GM18507 (cell line): ENCODE results near the gene MGAT3.

Source experiments
- DNase-seq: peaks from one replicate; pipeline ENCODE4 v3.0.0; 2011; ENCODE audit warnings: low read depth; ENCODE audit not compliant: insufficient read length; ENCODE audit errors: extremely low spot score
- FAIRE-seq: peaks from 2 replicates; lab custom pipeline; 2011; peaks lifted over from hg19 to GRCh38; lab: Jason Lieb, UNC

The MGAT3 gene

DNA sequence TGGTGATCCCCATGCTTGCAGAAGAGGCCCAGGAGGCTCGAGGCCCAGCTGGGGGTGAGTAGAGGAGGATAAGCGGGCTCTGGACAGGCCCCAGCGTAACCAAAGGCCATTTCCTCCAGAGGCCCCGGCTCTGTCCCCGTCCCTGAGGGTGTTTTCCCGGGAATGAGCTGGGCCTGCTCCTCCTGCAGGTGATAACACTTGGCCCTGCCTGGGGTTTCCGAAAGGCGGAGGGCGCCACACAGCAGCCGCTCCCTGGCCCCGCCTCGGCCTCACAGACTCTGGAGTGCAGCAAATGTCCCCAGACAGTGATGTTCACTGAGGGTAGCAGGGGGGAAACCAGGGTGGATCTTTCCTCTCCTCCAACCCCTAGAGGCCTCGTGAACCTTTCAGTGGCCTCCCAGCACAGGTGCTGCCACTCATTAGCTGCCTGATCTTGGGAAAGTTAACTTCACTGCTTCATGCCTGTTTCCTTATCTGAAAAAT, 10.5 kb upstream of the MGAT3 start:
- FAIRE-seq: no peak
- no peak for DNase-seq

DNA sequence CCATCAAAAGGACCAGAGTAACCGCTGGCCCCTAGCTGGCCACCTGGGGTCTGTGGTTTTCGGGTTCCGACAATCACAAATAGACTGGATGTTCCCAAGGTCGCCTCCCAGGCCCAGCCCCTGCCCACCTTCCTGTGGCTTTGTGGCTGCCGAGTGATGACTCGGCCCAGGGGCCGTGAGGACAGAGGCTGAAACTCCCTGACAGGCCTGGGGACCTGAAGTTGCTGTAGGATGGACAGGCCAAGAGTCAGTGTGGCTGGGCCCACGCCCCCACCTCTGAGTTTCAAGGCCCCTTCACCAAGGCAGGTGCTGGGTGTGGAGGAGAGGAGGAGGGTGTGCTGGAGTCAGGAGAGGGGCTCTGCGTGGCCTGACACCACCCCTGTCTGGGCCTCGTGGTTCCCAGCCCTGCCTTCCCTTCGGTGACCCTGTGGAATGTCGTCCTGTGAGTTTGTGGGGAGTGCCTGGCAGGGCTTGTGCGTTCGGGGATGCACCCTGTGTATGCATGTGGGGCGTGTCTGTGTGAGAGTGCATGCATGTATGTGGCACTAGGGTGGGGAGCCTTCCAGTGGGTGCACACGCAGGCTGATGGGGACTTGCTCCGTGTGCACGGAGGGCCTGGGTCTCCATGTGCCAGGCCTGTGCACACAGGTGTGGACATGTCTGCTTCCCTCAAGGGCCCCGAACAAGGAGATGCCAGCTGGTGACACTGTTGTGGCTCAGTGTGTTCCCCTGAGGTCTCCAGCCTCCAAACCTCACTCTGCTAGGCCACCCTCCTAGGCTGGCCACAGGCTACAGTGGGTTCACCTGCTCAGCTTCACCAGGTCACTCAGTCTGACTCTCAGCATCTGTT, 8.4 kb upstream of the MGAT3 start:
- FAIRE-seq (peak; percentile 63), DNase-seq (no peak)

DNA sequence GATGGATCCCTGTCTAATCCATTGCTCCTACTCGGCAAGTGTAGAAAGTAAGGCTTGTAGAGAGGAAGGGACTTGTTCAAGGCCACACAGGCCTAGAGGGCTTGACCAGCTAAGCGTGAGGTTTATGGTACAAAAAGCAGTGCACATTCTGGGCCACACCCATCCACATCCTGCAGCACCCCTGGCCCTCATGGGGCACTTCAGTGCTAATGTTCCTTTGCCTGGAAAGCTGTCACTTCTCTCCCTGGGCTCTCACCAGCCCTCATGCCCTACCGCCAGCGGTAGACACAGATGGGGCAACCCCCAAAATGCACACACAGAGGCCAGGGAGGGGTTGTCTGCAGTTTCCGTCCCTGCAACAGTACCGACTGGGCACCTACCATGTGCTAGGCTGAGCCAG, 7.1 kb upstream of the MGAT3 start:
- DNase-seq: no peak
- peak; percentile 80 for FAIRE-seq

DNA sequence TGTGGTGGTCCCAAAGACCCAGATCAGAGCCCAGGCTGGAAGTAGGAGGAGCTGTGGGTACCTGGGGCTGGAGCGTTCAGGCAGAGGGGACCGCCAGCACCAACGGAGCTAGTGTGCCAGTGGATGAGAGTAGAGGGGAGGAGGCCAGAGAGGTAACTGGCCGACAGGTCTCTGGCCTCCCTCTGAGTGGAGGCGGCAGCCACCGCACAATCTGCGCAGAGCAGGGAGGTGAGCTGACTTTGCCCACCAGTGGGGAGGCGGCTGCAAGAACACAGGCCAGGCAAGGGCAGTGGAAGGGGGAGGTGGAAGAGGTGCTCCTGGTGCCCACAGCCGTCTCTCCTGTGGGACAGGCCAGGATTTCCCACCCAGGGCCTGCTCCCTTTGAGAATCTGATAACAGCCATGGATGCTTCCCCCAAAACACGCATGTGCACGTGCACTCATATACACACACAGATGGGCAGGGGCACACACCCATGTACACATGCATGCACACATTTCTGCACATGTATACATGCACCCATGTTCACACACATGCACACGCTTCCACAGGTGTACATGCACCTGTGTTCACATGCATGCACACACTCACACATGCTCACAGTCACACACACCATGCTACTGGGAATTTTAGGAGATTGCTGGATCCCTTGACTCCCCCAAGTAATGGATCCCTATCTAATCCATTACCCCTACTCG, 6.4 kb upstream of the MGAT3 start:
- FAIRE-seq: no peak
- DNase-seq: no peak

DNA sequence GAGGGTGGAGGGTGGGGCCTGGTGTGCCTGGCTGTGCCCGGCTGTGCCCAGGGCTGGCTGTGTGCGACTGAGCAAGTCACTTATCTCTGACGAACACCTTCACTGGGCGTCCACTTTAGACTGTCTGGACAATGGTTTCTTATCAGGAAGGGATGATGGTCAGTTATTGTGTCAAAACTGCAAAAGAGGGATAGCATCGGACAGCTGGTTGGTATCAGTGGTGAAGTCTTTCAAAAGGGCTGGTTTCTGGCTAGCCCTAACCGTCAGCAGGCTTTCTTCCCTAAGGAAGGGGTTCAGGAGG, 4.1 kb upstream of the MGAT3 start:
- FAIRE-seq: no peak
- no peak for DNase-seq

DNA sequence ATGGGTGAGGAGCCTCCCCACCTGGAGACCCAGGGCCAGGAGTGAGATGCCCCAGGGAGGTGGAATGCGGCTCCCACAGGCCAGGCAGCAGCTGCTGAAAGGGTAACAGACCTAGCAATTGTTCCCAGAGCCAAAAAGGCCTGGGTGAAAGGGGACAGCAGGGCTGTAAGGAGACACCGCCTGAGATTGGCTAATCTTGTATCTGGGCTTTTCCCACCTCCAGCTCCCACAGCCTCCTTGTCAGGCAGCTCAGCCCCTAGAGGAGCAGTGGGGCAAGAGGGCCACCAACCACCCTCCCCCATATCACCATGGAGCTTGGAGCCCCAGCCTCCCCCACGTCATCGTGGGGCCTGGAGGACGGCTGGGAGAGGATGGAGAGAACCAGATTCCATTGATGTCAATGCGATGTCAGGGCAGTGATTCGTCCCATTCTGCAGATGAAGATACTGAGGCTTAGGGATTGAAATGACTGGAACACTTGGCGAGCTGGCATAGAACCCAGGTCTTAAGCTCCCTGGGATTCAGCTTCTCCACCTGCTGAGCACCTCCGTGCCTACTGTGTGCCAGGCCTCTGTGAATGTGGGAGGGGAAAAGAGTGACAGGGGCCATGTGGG, 2.9 kb upstream of the MGAT3 start:
- no peak for FAIRE-seq

DNA sequence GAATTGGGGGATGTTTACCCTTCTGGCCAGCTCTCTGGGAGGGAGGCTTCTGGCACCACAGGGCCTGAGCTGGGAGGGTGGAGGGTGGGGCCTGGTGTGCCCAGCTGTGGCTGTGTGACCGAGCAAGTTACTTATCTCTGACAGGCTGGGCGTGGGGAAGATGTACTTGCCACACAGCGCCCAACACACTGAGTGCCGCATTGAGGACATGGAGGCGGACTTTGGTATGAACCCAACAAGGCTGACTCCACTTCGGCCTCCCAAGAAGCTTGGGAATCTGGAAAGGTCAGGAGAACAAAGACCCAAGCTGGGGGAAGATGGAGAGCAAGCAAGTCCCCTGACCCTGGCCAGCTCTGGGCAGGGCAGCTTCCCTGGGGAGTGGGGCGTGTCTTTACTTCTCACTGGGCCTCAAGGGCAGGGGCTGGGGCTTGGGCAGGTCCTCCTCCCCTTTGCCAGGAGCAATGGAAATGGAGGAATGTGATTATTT, 2.4 kb upstream of the MGAT3 start:
- DNase-seq (no peak), FAIRE-seq (no peak)

More for the DNA sequence above, 2.9 kb upstream of the MGAT3 start:
- no peak for DNase-seq

DNA sequence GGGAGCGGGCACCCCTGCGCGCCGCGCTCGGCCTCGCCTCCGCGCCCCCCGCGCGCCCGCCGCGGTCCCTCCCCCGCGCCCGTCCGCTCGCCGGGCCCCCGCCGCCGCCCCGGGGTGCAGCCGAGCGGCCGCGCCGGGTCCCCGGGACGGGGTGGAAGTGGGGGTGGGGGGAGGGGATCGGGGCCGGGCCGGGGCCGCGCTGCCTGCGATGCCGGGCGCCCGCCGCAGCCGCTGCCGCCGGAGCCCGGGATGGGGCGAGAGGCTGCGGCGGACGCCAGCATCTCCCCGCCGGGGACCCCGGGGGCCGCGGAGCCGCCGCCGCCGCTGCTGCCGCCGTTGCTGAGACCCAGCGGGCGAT, 365 bp downstream of the MGAT3 start:
- no peak for FAIRE-seq
- no peak for DNase-seq

DNA sequence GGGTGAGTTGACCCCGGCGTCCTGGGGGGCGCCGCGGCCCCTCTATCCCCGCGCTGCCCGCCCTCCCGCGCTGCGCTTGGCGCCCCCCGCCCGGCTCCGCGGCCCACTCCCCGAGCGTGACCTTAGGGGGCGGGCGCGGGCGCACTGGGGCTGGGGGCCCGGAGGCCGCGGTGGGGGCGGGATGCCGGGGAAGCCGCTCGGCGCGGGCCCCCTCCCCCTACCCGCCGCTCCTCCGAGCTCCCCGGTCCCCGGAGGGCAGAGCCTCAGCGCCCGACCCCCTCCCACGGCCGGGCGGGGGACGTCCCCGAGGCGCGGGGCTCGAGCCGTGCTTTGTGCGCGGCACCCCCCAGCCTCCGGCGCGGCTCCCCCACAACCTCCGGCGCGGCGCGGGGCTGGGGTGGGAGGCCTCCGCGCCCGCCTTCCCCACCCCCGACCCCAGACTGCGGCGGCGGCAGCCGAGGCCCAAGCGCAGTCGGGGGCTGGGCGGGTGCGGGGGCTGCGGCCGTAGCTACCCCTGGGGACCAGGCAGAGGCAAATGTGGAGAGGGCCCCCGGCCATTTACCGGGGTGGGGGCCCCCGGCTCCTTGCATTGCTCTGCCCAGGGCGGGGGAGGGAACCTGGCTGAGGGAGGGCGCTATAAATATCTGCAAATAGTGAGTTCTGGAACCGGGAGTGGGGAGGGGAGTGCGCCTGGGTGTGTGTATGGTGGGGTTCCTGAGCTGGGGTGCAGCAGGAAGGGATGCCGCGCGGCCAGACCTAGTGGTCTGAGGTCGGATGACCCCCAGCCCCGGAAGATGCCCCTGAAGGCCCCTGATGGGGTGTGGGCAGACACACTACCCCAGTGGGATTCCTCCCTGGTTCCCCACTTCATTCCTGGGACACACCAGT, 988 bp downstream of the MGAT3 start:
- FAIRE-seq (peak; percentile 48), DNase-seq (no peak)

DNA sequence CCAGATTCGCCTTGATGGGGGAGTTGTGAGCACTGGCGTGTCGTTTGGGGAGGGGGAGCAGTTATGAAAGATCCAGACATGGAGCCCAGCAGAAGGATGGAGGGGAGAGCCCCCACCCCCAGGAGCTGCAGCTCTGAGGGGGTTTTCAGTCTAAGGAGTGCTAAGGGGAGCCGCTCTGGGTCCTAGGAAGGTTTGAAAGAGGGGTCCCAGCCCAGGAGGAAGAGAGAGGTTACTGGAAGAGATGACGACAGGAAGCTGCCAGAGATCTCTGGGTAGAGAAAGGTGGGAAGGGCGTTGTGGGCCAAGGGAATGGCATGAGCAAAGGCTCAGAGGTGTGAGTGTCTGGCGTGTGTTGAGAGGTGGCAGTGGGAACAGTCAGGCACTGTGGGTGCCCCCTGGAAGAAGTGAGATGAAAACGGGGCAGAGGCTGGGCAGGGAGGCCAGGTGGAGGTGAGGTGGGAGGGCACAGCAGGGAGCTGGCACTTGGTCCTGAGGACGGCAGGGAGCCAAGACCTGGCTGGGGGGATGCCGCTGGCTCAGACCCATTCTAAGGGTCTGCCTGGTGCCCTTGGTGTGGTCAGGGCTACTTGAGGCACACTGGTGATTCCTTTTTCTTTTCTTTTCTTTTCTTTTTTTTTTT, 1.8 kb downstream of the MGAT3 start:
- DNase-seq (no peak), FAIRE-seq (peak; percentile 75)

DNA sequence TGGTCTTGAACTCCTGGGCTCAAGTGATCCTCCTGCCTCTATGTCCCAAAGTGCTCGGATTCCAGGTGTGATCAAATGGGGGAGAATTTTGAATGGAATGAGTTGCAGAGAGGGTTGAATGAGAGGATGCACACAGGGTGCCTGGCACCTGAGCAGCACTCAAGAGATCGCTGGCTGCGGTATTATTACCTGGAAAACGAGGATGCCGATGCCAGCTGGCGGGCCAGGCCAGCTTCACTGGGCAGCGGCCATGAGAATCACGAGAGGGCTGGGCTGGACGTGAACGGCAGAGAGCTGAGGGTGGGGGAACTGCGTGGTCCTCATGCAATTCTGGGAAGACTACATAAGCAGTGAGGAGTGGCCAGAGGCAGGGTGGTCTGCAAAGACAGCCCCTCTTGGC, 2.9 kb downstream of the MGAT3 start:
- DNase-seq: no peak
- FAIRE-seq: no peak

DNA sequence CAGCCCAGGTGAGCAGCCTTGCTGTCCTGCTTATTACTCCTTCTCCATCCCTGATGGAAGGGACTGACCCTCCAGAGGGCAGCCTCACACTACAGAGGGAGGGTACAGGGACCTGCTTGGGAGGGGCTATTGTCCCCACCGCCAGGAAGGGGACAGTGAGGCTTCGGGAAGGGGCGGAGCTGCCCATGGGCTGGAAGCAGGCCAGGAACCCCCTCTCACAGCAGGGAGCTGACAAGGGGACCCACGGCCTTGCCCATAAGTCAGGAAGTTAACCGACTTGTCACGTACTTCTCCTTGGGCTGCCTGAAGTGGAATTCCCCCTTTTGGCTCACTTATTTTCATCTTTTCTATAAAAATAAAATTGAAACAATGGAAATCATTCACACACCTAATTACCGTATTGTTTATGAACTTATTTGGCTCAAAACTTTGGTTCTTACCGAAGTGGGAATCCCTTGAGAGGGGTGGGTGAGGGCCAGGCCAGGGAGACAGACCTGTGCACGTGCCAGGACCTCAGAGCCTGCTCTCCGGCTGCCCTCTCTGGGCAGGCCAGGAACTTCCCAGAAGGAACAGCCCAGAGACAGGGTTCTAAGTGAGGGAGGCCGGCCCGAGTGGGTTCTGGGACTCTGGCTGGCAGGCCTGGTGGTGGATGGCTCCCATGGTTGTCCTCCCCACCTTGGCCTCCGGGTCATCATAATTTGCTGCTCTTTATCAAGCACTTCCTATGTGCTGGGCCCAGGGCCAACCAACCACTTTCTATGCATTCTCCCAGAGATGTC, 5.8 kb downstream of the MGAT3 start:
- peak; percentile 82 for FAIRE-seq
- no peak for DNase-seq

DNA sequence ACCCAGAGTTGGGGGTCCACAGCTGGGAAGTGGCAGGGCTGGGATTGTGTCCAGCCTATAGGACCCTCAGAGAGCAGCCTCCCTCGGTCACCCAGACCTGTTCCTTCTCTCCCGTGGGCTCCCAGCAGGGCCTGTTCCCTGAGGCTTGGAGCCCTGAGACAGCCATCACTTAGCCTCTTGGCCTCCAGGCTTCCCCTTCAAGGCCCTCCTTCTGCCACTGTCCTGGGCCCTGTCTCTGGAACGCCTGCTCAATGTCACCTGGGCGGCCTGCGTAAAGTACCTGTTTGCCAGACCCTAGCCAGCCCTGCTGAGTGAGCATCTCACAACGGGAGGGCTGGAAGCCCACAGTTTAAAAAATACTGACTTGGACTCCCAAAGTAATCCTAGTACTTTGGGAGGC, 6.5 kb downstream of the MGAT3 start:
- FAIRE-seq (no peak), DNase-seq (no peak)

DNA sequence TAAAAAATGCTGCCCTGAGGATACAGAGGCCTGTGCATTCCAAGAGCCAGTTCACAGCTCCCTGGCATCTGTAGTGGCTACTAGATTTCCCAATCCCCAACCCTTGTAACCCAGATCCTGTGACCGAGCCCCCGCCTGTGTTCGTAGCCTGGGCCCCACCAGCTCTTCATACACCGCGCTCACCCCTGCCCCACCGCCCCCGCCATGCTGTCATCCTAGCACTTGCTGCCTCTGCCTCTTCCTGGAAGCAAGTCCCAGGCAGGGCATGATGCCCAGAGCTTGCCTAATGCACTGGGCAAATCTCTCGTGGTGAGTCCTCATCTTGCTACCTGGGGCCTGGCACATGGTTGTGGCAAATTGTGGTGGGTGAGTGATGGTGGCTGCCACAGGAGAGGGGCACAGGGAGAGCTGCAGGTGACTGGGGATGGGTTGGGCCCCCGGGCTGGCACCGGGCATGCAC, 7.1 kb downstream of the MGAT3 start:
- DNase-seq (no peak), FAIRE-seq (no peak)

DNA sequence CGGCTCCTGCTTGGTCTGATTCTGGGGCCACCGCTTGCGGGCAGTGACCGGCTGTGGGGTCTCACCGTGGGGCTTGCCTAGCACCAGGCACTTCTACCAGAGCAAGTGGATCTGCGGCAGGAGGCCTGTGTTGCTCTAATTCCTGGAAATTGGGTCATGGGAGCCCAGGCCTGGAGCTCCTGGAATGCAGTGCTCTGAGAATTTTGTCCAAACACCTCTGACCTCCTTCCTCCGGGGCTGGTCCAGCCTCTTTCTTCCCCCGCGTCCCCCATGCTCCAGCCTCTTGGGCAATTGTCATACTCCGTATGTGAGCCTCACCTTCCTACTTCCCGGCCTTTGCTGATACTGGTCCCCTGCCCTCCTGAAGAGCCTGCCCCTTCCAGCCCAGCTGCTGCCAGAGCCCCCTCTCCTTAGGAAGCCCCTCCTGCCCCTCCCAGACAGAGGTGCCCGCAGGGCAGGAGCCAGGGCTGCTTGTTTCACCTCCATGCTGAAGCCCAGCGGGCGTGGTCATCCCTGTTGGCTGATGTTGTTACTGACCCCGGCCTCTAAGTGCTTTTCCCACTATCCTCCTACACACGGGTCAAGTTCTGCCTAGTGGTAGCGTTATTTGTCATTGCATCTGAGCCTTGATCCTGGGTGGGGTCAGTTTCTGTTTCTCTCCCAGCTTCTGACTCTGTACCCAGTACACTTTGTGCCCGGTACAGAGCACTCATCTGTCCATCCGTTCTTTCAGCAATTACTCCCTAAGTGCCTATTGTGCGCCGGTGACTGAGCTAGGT, 9.6 kb downstream of the MGAT3 start:
- DNase-seq (no peak), FAIRE-seq (peak; percentile 82)

DNA sequence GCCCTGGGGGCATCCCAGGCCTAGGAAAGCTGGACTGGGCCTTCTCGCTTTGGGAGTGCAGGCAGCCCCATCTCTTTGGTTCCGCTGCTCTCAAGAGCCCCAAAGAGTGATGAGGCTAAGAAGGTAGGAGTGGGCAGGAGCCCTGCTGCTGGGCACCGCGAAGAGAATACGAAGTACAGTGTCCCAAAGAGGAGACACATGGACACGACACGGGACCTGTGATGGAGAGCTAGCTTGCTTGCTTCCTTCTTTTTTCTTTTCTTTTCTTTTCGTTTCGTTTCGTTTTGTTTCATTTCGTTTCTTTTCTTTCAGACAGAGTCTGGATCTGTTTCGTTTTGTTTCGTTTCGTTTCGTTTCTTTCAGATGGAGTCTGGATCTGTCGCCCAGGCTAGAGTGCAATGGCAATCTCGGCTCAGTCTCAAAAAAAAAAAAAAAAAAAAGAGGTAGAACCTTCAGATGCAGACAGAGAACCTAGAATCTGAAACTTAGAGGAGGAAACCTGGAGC, 10.6 kb downstream of the MGAT3 start:
- FAIRE-seq: peak; percentile 92
- DNase-seq: no peak

DNA sequence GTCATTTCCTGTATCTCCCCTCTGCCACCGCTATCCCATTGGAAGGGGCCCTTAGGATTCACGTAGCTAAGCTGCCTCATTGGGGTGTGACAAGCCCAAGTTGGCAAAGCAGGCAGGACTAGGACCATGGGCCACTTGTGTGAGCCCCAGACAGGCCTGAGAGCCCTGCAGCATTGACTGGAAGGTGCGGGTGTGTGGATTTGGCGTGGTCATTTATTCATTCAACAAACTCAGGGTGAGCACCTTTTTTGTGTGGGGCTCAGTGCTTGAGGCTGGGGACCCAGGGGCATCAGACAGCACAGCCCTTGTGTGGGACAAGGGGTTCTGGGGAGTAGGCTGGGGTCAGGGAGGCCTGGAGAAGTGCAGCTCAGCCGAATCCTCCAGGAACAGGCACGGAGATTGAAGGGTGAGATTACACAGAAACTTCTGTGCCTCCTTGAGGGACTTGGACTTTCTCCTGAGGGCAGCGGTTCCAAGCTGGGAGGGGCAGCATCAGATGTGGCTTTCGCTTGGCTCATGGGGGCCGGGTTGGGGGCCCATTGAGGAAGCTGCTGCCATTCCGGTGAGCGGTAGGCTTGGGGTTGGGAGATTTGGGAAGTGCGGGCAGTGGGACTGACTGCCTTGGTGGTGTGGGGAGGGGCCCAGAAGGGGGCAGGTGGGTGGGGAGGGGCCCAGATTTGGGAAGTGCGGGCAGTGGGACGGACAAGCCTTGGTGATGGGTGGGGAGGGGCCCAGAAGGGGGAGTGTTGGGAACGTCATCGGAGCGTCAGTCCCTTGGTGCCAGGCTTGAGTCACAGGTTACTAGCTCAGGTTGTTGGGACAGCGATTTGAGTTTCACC, 11.9 kb downstream of the MGAT3 start:
- no peak for DNase-seq
- FAIRE-seq: no peak
